NT2/D1 (cell line): Measurements from ENCODE around the gene FER.

Experiments
- SUZ12 ChIP-seq: IDR thresholded peaks from 2 replicates; pipeline ENCODE4 v1.6.1; 2011; ENCODE audit not compliant: insufficient read length, insufficient read depth; ENCODE audit errors: extremely low read depth
- YY1 ChIP-seq: IDR thresholded peaks from 2 replicates; pipeline ENCODE4 v1.6.1; 2011; ENCODE audit not compliant: insufficient read length, insufficient read depth

GRCh38 chr5:109102096-109102690 is 354.5 kb downstream of the FER start:
- no peak for TF ChIP-seq YY1
- TF ChIP-seq SUZ12: no peak
